ENCODE measurements around the gene SCN2B. TPM values are rescaled to one million over a fixed set of nuclear protein-coding genes. Genes with fewer than 3 reads are reported as not detected.

SCN2B gene
- total and polyA plus RNA-seq, 2 of the 4 experiments (the other 2 are of a cell fraction): under 0.01 to 0.05 TPM

- Histone ChIP-seq H4K20me1 (ENCODE audit: insufficient read depth, low read length) (no peaks in the 10 kb centered on the region), H2BK20ac (ENCODE audit: low read depth, low read length) (no peak overlapping the region), H3K79me1 (ENCODE audit: low read depth in 1 of 2, low read length in 2 of 2) (no peaks in the 10 kb centered on the region), H3K14ac (replicated peaks; ENCODE audit: low read depth, low read length) (no peak overlapping the region), H2BK5ac (ENCODE audit: low read depth, low read length, poor library complexity, severe bottlenecking) (no peak overlapping the region), H3K4ac (ENCODE audit: low read depth, low read length) (no peak overlapping the region), H2AK5ac (ENCODE audit: low read depth, low read length) (no peak overlapping the region), H4K8ac (ENCODE audit: low read depth in 2 of 2, low read length in 2 of 2) (no peak overlapping the region), H3K18ac (ENCODE audit: low read depth, low read length) (no peak overlapping the region), H3K9ac (ENCODE audit: low read depth, low read length) (no peak overlapping the region), H2BK120ac (ENCODE audit: low read depth, low read length) (no peak overlapping the region), H3K4me1 (ENCODE audit: control insufficient read depth, insufficient read depth, low read length) (no peaks in the 10 kb centered on the region), H3K4me2 (ENCODE audit: low read depth, low read length) (no peak overlapping the region), H3K9me3 (ENCODE audit: control insufficient read depth, insufficient read depth, low read length) (no peaks in the 10 kb centered on the region), H4K91ac (ENCODE audit: insufficient read depth, low read depth, low read length) (no peak overlapping the region), H3K36me3 (ENCODE audit: control insufficient read depth, insufficient read depth, low read length) (no peaks in the 10 kb centered on the region), H3K27me3 (ENCODE audit: control insufficient read depth, insufficient read depth, low read length) (peaks cover 29% of the 10 kb centered on the region), H3K4me3 (ENCODE audit: insufficient read depth, low read depth, low read length) (no peak overlapping the region), H2AK9ac (replicated peaks; ENCODE audit: low read depth, low read length, poor library complexity) (no peak overlapping the region), H3K9me1 (ENCODE audit: insufficient read depth, low read length) (no peaks in the 10 kb centered on the region), H2AFZ (replicated peaks; ENCODE audit: low read length, poor library complexity) (no peak overlapping the region), H2BK15ac (ENCODE audit: low read depth, low read length) (no peak overlapping the region), H4K5ac (ENCODE audit: low read depth, low read length) (no peak overlapping the region), H3K23ac (ENCODE audit: low read depth, low read length) (no peak overlapping the region), H3K27ac (ENCODE audit: insufficient read depth, low read length) (no peak overlapping the region), H3K56ac (ENCODE audit: extremely low read depth, insufficient read depth, low read length) (no peak overlapping the region)
- POLR2A ChIA-PET (ENCODE audit: unreplicated experiment): no interaction called here
- CTCF ChIA-PET: interaction anchor here (0.7 kb wide), 1 partner anchor 10 kb away, joined by 3 read pairs; no protein-coding TSS in a partner anchor
- dilution Hi-C loops (cut with HindIII; ENCODE audit: low sequenced_read_pairs, unreplicated experiment): no loop called here
- intact Hi-C loops (cut with micrococcal nuclease): no loop called here
- TF ChIP-seq FOS (IDR thresholded peaks at IDR 0.05; ENCODE audit: low read depth, low read length) (no peak), MXI1 (IDR thresholded peaks at IDR 0.05; ENCODE audit: borderline replicate concordance, low read depth, low read length) (no peak), NFE2L2 (IDR thresholded peaks at IDR 0.05; ENCODE audit: low read depth, low read length) (no peak), POLR2A (IDR thresholded peaks at IDR 0.05; ENCODE audit: low read depth, low read length) (no peak), RFX5 (IDR thresholded peaks at IDR 0.05; ENCODE audit: low read depth, low read length) (no peak), CHD1 (IDR thresholded peaks at IDR 0.05; ENCODE audit: low read depth, low read length) (no peak)
- no CpG with 5 or more reads among the region's 2 CpGs for WGBS, 2 experiments (ENCODE audit: extremely low coverage in 2 of 2, insufficient read length in 1 of 2)
- BruUV-seq (replicated peaks): no TSS peak
- DNase-seq: no peak
- ATAC-seq (ENCODE audit: low read depth): no peak
- in situ Hi-C loops (cut with MboI; ENCODE audit: low sequenced_read_pairs): no loop called here
These were observed 11.6 kb downstream of the SCN2B start for GRCh38 chr11:118164885-118165284.

Measured in IMR-90 (cell line).